GM12878 (cell line): ENCODE data around the gene VAV2. TPM values are rescaled to one million over a fixed set of nuclear protein-coding genes. Genes with fewer than 3 reads are reported as not detected.

Experiments
- ATAC-seq: fragments of 200-7000 bp; cut with Tn5 transposase; 3 replicates; pipeline ENCODE4 v1.9.1; 2020; ENCODE audit warnings: mild to moderate bottlenecking, moderate library complexity
- BruUV-seq: library from RNA; stranded (reverse); fragments of 400-500 nt; replicated peaks from 2 replicates; lab custom pipeline; 2021; lab: Mats Ljungman, UMichigan
- CTCF ChIA-PET: fragments of 300-600 bp; sonication (Branson Sonifier 250); formaldehyde crosslinking; extraction: SDS; loops from one replicate; lab custom pipeline; 2021; ENCODE audit warnings: inconsistent platforms; lab: Yijun Ruan, JAX
- POLR2A ChIA-PET: fragments of 350-600 bp; formaldehyde crosslinking; extraction: SDS; loops from one replicate; lab custom pipeline; 2021; ENCODE audit warnings: inconsistent platforms; lab: Charles Lee
- RAD21 ChIA-PET: fragments of 300-600 bp; sonication (Branson Sonifier 250); formaldehyde crosslinking; loops from one replicate; lab custom pipeline; 2023; ENCODE audit warnings: antibody characterized with exemption; ENCODE audit not compliant: unreplicated experiment; lab: Charles Lee
- SMC1A ChIA-PET: fragments of 300-600 bp; sonication (Branson Sonifier 250); formaldehyde crosslinking; loops from one replicate; lab custom pipeline; 2023; ENCODE audit not compliant: unreplicated experiment, uncharacterized antibody; lab: Charles Lee
- DNase-seq: peaks from one replicate; pipeline ENCODE4 v3.0.0-alpha.2; 2011; ENCODE audit warnings: low read depth, low spot score
- FAIRE-seq: peaks from 3 replicates; lab custom pipeline; 2011; peaks lifted over from hg19 to GRCh38; lab: Jason Lieb, UNC
- H2AFZ ChIP-seq: 2 replicates; pipeline ENCODE4 v1.6.0; 2011; ENCODE audit warnings: low read depth, low read length, control low read depth; ENCODE audit not compliant: control insufficient read depth
- H3K27ac ChIP-seq: 2 replicates; pipeline ENCODE4 v1.5.1; 2011; ENCODE audit warnings: control low read depth; ENCODE audit not compliant: control insufficient read depth, insufficient read depth
- H3K27me3 ChIP-seq, 2 experiments: replicated peaks in 1 of 2; 2 replicates each; pipeline versions ENCODE4 v1.6.0 to v1.6.1; 2011; ENCODE audit warnings: low read length in 1 of 2; ENCODE audit not compliant: control insufficient read depth in 2 of 2, insufficient read depth in 2 of 2
- H3K36me3 ChIP-seq, 2 experiments: 2 replicates each; pipeline ENCODE4 v1.5.1; 2011; ENCODE audit warnings: low read length in 1 of 2; ENCODE audit not compliant: control insufficient read depth in 2 of 2, insufficient read depth in 2 of 2
- H3K4me1 ChIP-seq: 2 replicates; pipeline ENCODE4 v1.6.1; 2011; ENCODE audit warnings: mild to moderate bottlenecking, low read length, moderate library complexity, mixed read lengths; ENCODE audit not compliant: control insufficient read depth, insufficient read depth
- H3K4me2 ChIP-seq: 2 replicates; pipeline ENCODE4 v1.6.0; 2011; ENCODE audit warnings: control low read depth; ENCODE audit not compliant: control insufficient read depth, insufficient read depth
- H3K4me3 ChIP-seq: fragments of 200-600 bp; sonication (generic); 2 replicates; pipeline ENCODE4 v1.5.1; 2016
- H3K79me2 ChIP-seq: 2 replicates; pipeline ENCODE4 v1.6.0; 2011; ENCODE audit warnings: low read length; ENCODE audit not compliant: control insufficient read depth, insufficient read depth
- H3K9ac ChIP-seq: 2 replicates; pipeline ENCODE4 v1.8.0; 2011; ENCODE audit warnings: low read length, control low read depth, mixed read lengths; ENCODE audit not compliant: control insufficient read depth, insufficient read depth
- H3K9me3 ChIP-seq: replicated peaks from 3 replicates; pipeline ENCODE4 v1.5.1; 2011; ENCODE audit warnings: mild to moderate bottlenecking, low read length; ENCODE audit not compliant: control insufficient read depth, insufficient read depth
- H4K20me1 ChIP-seq: 2 replicates; pipeline ENCODE4 v1.6.0; 2011; ENCODE audit not compliant: control insufficient read depth, insufficient read depth
- MTA3 ChIP-seq: IDR thresholded peaks from 2 replicates; pipeline ENCODE4 v1.6.1; 2012; ENCODE audit warnings: low read length, inconsistent platforms, borderline replicate concordance
- YY1 ChIP-seq: IDR thresholded peaks from 2 replicates; pipeline ENCODE4 v1.6.1; 2011; ENCODE audit warnings: low read depth, mild to moderate bottlenecking, low read length
- ZNF687 ChIP-seq: fragments of 450-650 bp; IDR thresholded peaks from 2 replicates; pipeline ENCODE4 v1.6.1; 2017; ENCODE audit warnings: mild to moderate bottlenecking, moderate library complexity
- WGBS: methylation state at CpG from one replicate; pipeline ENCODE4 v1.1.6; 2016; ENCODE audit warnings: low lambda C conversion rate; ENCODE audit not compliant: insufficient replicate concordance, insufficient coverage; ENCODE audit errors: missing lambda C conversion rate; 5-methylcytosine and 5-hydroxymethylcytosine counted together
- in situ Hi-C: fragments of 300-500 bp; cut with MboI; formaldehyde crosslinking; loops from 9 replicates; pipeline ENCODE4 v1.14.3; 2018; ENCODE audit warnings: mixed read lengths
- intact Hi-C: fragments of 100-400 bp; cut with micrococcal nuclease; formaldehyde crosslinking; loops from one replicate; pipeline ENCODE4 v1.14.2; 2022; ENCODE audit not compliant: unreplicated experiment
- polyA plus RNA-seq, 11 experiments: library from polyadenylated mRNA; depleted of rRNA in 4 of 11; unstranded in 6 of 11; stranded (reverse) in 5 of 11; fragments of >200 nt; fragmentation: Nextera tagmentation in 4 of 11; fragmentation: Illumina TruSeq in 1 of 11; extraction: Ambion mirVana in 4 of 11; extraction: Trizol in 1 of 11; gene quantifications; 1 replicate in 1 of 11; 2 replicates in 10 of 11; pipeline versions ENCODE4 v1.2.1 to v1.2.3, GENCODE V29; 2011 to 2016; ENCODE audit warnings: inconsistent platforms in 2 of 11, missing spikeins in 2 of 11, low read depth in 1 of 11
- total RNA-seq, 4 experiments: library from RNA; depleted of rRNA in 3 of 4; stranded (reverse); fragments of >200 nt in 3 of 4; fragmentation: Illumina TruSeq in 1 of 4; extraction: Trizol in 1 of 4; gene quantifications; 2 replicates each; pipeline versions ENCODE4 v1.2.1 to v1.2.3, GENCODE V29; 2013 to 2021

The VAV2 gene
- total and polyA plus RNA-seq, 10 of the 15 experiments (the other 5 are each of a cell fraction or from before 2014, with no cell fraction given) = 0.13 to 43.9 (median 16.9) TPM

GRCh38 chr9:133894377-133895321 is 97.5 kb downstream of the VAV2 start:
- H3K27ac ChIP-seq = no peak overlapping the region
- in situ Hi-C loops (no loop called here), intact Hi-C loops (no loop called here)
- no peak overlapping the region for H3K9ac ChIP-seq
- DNase-seq (no peak), FAIRE-seq (no peak), ATAC-seq (no peak)
- H3K36me3 ChIP-seq = peaks cover 0 to 14% of the 10 kb centered on the region in 2 experiments; a peak in 2 of 4 replicates
- no peaks in the 10 kb centered on the region for H3K9me3 ChIP-seq
- ChIA-PET RAD21 (interaction anchor here (0.6 kb wide), 1 partner anchor 123 kb away, joined by 3 read pairs; no protein-coding TSS in a partner anchor), SMC1A (no interaction called here), CTCF (no interaction called here), POLR2A (no interaction called here)
- BruUV-seq = no TSS peak
- H3K79me2 ChIP-seq = peaks cover 9% of the 10 kb centered on the region
- WGBS = 93% methylated on average over 24 of the region's 24 CpGs
- H2AFZ ChIP-seq = no peak overlapping the region
- no peak overlapping the region for H3K4me2 ChIP-seq
- H3K4me3 ChIP-seq = no peak overlapping the region
- H3K4me1 ChIP-seq = no peaks in the 10 kb centered on the region
- no peaks in the 10 kb centered on the region for H4K20me1 ChIP-seq
- no peaks in the 10 kb centered on the region for H3K27me3 ChIP-seq
- no peak for TF ChIP-seq MTA3

DNA sequence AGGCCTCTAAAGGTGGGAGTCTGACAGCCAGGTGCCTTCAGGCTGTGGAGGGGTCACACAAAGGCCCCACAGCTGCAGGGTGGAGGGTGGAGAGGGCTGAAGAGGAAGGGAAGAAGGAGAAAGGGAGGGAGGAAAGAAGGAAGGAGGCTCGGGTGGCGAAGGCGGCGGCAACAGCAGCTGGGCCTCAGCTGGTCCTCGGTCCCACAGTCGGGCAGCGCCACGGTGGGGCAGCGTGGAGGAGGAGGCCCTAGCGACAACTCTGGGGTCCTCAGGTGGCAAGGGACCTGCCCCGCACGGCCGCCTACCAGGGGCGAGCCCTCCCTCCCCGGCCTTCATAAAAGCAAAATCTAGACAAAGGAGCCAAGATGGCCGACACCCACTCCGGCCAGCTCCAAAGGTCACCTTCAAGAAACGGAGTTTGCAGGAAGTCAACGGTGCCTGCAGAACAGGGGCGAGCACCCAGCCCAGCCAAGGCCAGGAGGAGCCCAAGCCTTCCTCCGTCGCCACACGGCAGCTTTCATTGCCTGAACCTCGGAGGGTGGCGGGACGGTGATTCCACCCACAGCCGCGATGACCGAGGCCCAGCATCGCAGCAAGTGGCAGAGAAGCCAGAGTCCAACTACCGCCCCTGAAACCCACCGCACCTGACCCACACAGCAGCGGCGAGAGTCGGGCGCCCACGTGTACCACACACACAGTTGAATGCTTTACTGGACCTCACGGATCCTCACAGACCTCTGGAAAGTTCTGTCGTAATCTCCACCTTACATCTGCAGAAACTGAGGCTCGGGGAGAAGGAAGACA is 98.7 kb downstream of the VAV2 start:
- FAIRE-seq = no peak
- SMC1A ChIA-PET = no interaction called here
- Histone ChIP-seq H4K20me1 (no peaks in the 10 kb centered on the region), H3K4me3 (no peak overlapping the region)
- WGBS = 96% methylated on average over 28 of the region's 40 CpGs
- POLR2A ChIA-PET = no interaction called here
- no peak for DNase-seq
- intact Hi-C loops = no loop called here
- ATAC-seq = no peak
- TF ChIP-seq ZNF687 (no peak), YY1 (0 out of 2 replicates have a peak, but pooled peaks have one; percentile 35)
- TF ChIP-seq, all 136 proteins: peak for 1
- Histone ChIP-seq H3K9me3 (no peaks in the 10 kb centered on the region), H3K9ac (no peak overlapping the region), H3K4me1 (no peaks in the 10 kb centered on the region), H3K79me2 (peaks cover 12% of the 10 kb centered on the region), H3K27ac (no peak overlapping the region), H3K4me2 (no peak overlapping the region), H2AFZ (no peak overlapping the region), H3K36me3 (peaks cover 0 to 18% of the 10 kb centered on the region in 2 experiments; a peak in 3 of 4 replicates), H3K27me3 (no peaks in the 10 kb centered on the region)
- BruUV-seq = no TSS peak
- ChIA-PET RAD21 (no interaction called here), CTCF (no interaction called here)
- in situ Hi-C loops = no loop called here
